ENCODE results near the gene NKAPL. TPM values are rescaled to one million over a fixed set of nuclear protein-coding genes. Genes with fewer than 3 reads are reported as not detected.

NKAPL gene
- total and polyA plus RNA-seq, 2 experiments from 2014 or later, result not detected

DNA sequence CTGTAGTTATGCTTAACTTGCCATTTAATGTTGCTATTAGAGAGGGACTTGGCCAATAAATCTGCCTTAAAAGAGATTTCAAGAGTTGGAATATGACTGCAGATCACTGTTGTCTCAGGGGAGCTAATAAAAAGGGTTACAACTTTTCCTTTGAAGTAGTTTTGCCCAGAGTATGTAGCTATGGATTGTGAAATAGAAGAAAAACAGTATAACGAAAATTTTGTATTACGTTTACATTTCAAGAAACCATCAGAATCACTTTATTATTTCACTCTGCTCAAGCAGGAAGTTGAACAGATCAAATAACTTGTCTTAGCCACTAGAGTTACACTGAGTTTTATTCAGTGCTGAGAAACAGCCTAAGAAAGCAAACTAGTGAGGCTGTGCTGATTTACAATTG, 4.8 kb downstream of the NKAPL start:
- no peak overlapping the region for H3K4me3 ChIP-seq
- H3K4me1 ChIP-seq (ENCODE audit: low read depth), result peaks cover 8% of the 10 kb centered on the region
- TF ChIP-seq, protein P1, sequence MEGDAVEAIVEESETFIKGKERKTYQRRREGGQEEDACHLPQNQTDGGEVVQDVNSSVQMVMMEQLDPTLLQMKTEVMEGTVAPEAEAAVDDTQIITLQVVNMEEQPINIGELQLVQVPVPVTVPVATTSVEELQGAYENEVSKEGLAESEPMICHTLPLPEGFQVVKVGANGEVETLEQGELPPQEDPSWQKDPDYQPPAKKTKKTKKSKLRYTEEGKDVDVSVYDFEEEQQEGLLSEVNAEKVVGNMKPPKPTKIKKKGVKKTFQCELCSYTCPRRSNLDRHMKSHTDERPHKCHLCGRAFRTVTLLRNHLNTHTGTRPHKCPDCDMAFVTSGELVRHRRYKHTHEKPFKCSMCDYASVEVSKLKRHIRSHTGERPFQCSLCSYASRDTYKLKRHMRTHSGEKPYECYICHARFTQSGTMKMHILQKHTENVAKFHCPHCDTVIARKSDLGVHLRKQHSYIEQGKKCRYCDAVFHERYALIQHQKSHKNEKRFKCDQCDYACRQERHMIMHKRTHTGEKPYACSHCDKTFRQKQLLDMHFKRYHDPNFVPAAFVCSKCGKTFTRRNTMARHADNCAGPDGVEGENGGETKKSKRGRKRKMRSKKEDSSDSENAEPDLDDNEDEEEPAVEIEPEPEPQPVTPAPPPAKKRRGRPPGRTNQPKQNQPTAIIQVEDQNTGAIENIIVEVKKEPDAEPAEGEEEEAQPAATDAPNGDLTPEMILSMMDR (IDR thresholded peaks at IDR 0.05; ENCODE audit: low read depth, low read length), result no peak
- H3K27ac ChIP-seq, result no peak overlapping the region
- H3K27me3 ChIP-seq, result no peaks in the 10 kb centered on the region
- no peaks in the 10 kb centered on the region for H3K36me3 ChIP-seq
- no peaks in the 10 kb centered on the region for H3K9me3 ChIP-seq (ENCODE audit: low read depth)
- no peak for DNase-seq (ENCODE audit: low read depth in 1 of 2, low spot score in 1 of 2)

DNA sequence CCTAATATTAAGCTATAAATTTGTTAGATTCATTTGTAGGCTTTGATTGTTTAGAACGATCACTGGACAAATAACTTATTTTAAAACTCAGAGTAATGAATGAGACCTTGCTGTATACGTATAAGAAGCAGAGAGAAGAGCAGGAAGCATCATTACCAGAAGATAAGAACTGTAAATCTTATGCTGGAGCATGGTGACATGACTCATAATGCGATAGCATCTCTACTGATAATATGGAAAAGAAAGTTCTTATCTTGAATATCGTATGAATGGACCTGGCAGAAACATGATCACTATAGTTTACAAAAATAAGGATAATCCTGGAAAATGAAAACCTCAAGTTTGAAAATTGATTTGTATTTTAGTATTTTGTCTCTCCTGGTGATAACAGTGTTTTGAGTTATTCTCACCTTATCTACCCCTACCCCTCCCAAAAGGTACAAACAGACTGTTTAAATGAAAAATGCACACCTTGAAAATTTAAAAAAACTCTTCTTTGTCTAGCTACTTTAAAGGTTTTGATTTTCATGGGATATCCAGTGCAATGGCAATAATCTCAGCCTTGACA, 5.8 kb downstream of the NKAPL start:
- H3K4me3 ChIP-seq, result no peak overlapping the region
- no peaks in the 10 kb centered on the region for H3K9me3 ChIP-seq (ENCODE audit: low read depth)
- TF ChIP-seq, protein P1 (IDR thresholded peaks at IDR 0.05; ENCODE audit: low read depth, low read length), result no peak
- H3K36me3 ChIP-seq, result no peaks in the 10 kb centered on the region
- DNase-seq (ENCODE audit: low read depth in 1 of 2, low spot score in 1 of 2), result no peak
- H3K27me3 ChIP-seq, result no peaks in the 10 kb centered on the region
- no peak overlapping the region for H3K27ac ChIP-seq
- peaks cover 8% of the 10 kb centered on the region for H3K4me1 ChIP-seq (ENCODE audit: low read depth)

DNA sequence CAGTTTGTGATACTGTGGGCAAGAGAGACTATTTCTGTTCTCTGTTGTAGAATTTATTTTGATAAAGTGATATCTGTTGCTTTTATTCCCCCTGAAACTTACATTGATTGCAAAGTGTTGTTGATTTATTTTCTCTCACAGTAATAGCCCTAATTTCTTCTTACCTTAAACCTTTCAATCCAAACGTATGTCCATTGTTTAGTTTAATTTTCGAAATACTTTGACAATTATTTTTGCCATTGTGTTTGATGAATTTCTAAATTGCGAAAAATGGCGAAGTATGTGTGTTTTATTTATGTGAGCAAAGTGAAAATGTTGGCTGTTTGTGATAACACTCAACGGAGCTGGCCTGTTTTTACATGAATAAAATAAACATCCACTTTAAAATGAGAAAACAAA, 7.5 kb downstream of the NKAPL start:
- Histone ChIP-seq H3K36me3 (no peaks in the 10 kb centered on the region), H3K27ac (peak overlapping the region; percentile 87), H3K27me3 (no peaks in the 10 kb centered on the region), H3K4me1 (ENCODE audit: low read depth) (peaks cover 8% of the 10 kb centered on the region), H3K9me3 (ENCODE audit: low read depth) (no peaks in the 10 kb centered on the region), H3K4me3 (peak overlapping the region; percentile 89)
- DNase-seq (ENCODE audit: low read depth in 1 of 2, low spot score in 1 of 2), result no peak
- TF ChIP-seq, protein P1 (IDR thresholded peaks at IDR 0.05; ENCODE audit: low read depth, low read length), result no peak

DNA sequence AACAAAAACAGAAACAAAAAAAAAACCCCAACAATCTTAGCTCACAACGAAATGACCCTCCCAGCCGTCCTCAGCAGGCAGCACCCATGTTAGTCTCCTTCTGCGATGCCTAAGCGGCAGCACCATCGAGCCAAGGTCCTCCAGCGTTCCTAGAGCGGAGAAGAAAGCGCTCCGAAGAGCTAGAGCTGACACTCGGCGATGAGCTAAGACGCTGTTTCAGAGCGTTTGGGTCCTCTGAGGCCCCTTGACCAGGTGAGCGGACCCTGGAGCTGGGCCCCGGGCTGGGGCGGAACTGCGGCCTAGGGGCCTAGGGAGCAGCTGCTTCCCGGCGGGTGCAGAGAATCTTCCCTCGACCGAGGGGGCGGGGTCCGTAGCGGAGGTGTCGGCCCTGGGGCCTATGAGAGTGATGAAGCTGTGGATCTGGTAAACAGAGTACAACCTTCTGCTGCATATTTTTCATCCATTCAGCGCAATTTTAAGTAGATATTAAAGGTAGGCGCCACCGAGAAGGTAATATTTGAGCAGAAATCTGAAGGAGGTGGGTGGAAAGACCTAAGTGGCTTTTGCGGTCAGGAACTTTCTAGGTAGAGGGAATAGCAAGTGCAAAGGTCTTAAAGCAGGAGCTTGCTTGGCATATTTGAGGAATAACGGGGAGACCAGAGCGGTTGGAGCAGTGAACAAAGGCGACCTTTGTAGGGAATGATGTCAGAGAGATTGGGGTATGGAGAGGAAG, 8.0 kb downstream of the NKAPL start, which contains the start of gene ZSCAN26:
ZSCAN26 (plus strand) TSS at position 182 of the 733 bp plus-strand sequence. CDS start 4,777 bp downstream, outside the sequence.
- peak within 1 kb of the TSS; percentile 87 for H3K27ac ChIP-seq
- H3K4me3 ChIP-seq, result peak within 1 kb of the TSS; percentile 89
- H3K9me3 ChIP-seq (ENCODE audit: low read depth), result no peaks in the 10 kb centered on the region
- TF ChIP-seq, protein P1 (IDR thresholded peaks at IDR 0.05; ENCODE audit: low read depth, low read length), result peak; percentile 6
- H3K36me3 ChIP-seq, result peaks cover 3% of the 10 kb centered on the region
- no peaks in the 10 kb centered on the region for H3K27me3 ChIP-seq
- peak; percentile 87 to 91 for DNase-seq (ENCODE audit: low read depth in 1 of 2, low spot score in 1 of 2)
- peaks cover 8% of the 10 kb centered on the region for H3K4me1 ChIP-seq (ENCODE audit: low read depth)

DNA sequence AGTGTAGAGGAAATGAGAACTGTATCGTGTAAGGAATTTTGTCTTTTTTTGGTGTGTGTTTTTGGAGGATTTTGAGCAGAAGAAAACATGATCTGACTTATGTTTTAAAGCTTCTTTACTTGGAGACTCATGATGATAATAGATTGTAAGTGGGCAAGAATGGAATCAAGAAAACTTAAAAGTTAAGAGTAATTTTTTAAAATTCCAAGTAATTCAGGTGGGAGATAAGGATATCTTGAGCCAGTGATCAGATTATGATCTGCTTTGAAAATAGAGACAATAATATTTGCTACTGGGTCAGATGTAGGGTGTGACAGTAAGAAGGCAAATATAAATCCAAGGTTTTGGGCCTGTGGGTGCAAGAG, 8.6 kb downstream of the NKAPL start:
- peak overlapping the region; percentile 89 for H3K4me3 ChIP-seq
- H3K27ac ChIP-seq, result peak overlapping the region; percentile 87
- H3K4me1 ChIP-seq (ENCODE audit: low read depth), result peaks cover 8% of the 10 kb centered on the region
- no peaks in the 10 kb centered on the region for H3K9me3 ChIP-seq (ENCODE audit: low read depth)
- no peak for DNase-seq (ENCODE audit: low read depth in 1 of 2, low spot score in 1 of 2)
- TF ChIP-seq, protein P1 (IDR thresholded peaks at IDR 0.05; ENCODE audit: low read depth, low read length), result no peak
- peaks cover 9% of the 10 kb centered on the region for H3K36me3 ChIP-seq
- no peaks in the 10 kb centered on the region for H3K27me3 ChIP-seq

Data from cardiac muscle cell (in vitro differentiated cells and primary cell).